IPS-NIHi7 (cell line): ENCODE results near the gene DMAC1.

ENCODE experiments used
- DNase-seq: peaks from one replicate; pipeline ENCODE4 v3.0.0; 2012; ENCODE audit warnings: mixed read lengths; ENCODE audit errors: extremely low spot score

The DMAC1 gene, protein sequence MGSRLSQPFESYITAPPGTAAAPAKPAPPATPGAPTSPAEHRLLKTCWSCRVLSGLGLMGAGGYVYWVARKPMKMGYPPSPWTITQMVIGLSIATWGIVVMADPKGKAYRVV

DNA sequence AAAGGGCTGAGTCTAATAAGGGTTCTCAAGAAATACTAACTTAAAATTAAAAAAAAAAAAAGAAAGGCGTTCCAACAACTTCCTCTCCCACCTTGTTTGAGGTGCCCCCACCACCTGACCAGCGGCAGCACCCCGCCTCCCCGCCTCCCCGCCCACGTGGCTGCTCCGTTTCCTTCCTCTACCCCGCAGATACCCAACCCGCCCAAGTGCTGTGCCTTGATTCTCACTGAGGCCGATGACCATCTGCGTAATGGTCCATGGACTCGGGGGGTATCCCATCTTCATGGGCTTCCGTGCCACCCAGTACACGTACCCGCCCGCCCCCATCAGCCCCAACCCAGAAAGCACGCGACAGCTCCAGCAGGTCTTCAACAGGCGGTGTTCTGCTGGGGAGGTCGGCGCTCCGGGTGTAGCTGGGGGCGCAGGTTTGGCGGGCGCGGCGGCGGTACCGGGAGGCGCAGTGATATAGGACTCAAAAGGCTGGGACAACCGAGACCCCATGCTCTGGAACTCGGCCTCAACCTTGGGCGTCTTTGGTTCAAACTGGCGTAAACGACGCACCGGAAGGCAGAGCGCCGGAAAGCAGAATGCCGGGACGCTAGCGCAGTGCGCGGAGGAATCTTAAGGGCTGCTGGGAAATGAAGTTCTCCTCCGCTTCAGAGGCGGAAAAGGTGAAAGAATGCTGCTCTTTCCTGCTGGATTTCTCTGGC lies at the start of gene DMAC1:
DMAC1 (minus strand) TSS at position 545 of the 710 bp plus-strand sequence; CDS start at position 501, 44 bp downstream.
- peak; percentile 89 for DNase-seq

GRCh38 chr9:7849362-7849761 lies 49.8 kb upstream of the DMAC1 start:
- no peak for DNase-seq

DNA sequence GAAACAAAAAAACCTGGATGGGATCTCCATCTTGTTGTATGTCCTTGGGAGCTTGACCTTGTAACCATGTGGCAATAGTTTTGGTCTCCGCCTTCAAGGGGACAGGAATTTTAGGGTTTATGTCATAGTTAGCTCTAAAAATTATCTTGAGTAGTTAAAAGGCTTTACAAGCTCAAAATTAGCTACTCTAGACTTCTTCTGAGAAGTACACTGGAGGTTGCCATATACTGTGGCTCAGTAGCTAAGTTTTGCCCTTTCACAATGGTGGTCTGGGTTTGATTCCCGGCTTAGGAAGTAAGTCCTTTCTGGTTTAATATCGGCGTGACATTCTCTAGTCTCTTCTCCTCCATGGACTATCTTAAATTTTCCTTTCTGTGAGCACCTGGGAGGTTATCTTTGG lies 48.9 kb upstream of the DMAC1 start:
- no peak for DNase-seq

GRCh38 chr9:7844242-7844641 lies 44.7 kb upstream of the DMAC1 start:
- DNase-seq, result peak; percentile 60

GRCh38 chr9:7841831-7842230 lies 42.3 kb upstream of the DMAC1 start:
- DNase-seq, result no peak

DNA sequence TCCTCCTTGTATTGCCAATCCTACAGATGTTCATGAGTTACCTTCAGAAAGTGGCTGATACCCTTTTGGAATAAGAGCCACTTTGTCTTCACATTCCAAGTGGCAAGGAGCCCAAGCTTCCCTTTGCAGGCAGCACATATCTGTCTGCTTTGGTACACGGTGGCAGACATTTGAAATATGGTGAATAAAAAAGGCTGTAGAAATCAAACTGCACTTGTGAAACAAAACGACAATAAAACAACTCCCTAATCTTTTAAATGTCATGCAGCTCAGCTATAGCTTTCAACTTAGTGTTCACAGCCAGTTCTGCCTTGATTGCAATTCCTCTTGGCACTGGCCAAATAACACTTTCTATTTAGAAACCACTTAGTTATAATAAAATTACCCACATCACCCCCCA lies 35.0 kb upstream of the DMAC1 start:
- no peak for DNase-seq

GRCh38 chr9:7828334-7828733 lies 28.8 kb upstream of the DMAC1 start:
- DNase-seq, result no peak

GRCh38 chr9:7827792-7828191 lies 28.2 kb upstream of the DMAC1 start:
- DNase-seq, result no peak

- no peak for DNase-seq
Measured at GRCh38 chr9:7827056-7827455, 27.5 kb upstream of the DMAC1 start.

DNA sequence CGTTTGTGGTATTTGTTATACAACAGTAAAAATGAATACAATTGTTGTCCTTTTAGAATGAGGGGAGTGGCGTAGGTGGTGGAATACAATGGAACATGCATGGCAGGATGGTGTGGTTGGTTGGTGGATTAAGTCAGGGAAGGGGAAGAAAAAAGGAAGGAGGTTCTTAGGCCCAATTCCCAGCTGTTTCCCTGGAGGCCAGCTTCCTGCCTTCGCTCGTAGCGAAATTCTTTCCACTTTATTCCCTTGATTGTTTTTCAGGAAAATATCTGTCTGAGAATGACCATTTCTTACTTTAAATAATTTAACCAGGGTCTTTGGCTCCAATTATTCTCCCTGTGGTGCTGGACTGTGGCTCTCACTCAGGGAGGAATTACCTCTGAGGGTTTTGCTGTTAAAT lies 24.1 kb upstream of the DMAC1 start:
- no peak for DNase-seq

DNA sequence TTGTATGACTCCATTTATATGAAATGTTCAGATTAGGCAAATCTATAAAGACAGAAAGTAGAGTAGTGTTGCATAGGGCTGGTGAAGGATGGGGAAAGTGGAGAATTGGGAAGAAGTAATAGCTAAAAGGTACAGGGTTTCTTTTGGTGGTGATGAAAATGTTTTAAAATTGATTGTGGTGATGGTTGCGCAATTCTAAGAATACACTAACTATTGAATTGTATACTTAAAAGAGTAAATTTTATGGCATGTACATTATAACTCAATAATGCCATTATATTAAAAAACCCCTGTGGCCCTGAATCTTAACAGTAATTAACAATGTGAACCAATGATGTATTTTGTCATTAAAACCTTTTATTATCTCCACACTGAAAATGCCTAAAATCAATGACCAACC lies 20.4 kb upstream of the DMAC1 start:
- no peak for DNase-seq

DNA sequence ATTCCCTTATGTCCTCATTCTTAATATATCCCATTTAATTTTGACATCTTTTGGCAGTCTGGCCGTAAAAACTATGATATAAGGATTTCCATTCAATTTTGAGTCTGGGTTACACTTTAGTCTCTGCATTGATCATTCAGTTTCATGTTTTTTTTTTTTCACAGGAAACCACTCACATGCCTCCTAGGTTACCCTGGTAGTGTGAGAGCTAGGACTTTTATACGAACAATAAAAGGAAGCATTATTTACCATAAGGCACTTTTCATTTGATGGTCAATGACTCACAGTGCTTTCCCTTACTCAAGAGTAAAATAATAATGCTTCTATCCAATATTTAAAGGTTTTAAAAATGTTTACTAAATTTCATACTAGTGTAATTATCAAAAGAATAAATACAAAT lies 16.4 kb upstream of the DMAC1 start:
- DNase-seq, result no peak

DNA sequence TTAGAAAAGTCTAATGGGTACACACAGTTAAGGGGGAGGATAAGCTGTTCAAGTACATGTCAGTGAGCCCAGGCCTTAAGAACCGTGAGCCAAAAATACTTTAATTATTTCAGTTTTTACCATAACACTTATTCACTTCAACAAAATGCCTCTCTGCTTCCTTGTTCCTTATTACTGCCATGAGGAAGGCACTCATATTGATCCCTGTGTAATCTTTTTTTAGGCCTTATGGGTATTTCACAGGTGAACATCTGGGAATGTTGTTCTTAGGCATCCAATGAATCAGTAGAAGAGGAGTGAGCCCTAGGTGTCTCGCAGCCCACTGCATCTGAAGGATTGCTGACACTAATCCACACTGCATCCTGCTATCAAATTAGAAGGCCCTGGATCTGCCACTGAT lies 13.5 kb upstream of the DMAC1 start:
- DNase-seq, result no peak

DNA sequence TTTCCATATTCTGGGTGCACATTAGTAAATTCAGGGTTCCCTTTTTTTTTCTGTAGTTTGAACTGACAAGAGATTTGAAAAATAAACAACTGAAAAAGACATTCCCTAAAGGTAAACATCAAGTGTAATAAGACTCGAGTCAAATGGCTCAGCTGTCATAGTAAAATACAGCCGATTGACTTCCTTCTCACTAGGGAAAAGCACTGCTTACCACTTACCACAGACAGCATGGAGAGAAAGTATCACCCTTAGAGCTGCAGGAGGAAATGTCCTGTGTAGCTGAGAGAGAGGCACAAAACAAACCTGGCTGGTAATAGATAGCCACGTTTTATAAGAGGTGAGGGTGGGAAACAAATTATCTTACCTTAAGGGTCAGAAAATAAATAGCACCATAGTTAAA lies 12.1 kb upstream of the DMAC1 start:
- no peak for DNase-seq

DNA sequence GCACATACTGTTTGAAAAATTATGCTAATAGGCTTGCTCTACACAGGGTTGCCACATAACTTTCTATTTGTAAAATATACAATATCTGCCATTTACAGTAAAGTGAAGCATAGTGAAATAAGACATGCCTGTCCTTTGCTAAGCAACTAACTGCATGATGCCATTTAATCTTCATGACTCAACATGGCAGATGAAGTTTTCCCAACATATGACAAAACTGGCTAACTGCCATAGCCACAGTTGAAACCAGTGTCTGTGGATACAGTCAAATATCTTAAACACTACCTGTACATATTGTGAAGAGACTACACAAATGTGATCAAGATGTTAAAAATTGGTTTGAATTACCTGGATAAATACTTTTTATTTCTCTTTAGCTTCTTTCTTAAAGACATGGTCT lies 3.1 kb upstream of the DMAC1 start:
- no peak for DNase-seq

- no peak for DNase-seq
Measured at GRCh38 chr9:7799944-7800285, 337 bp upstream of the DMAC1 start.

DNA sequence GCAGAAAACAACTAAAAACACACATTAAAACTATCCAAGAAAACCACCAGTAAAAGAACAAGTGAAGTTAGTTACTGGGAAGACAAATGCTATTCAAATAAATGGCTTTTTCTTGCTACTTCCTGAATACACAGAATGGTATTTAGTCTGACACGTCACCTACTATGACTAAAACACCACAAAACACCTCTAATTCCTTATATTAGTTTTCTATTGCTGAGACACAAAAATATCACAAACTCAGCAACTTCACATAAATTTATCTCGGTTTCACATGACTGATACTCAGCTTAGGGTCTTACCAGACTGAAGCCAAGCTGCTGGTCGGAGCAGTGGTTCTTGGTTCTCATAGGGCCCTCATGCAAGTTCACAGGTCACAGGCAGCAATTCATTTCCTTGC lies 5.4 kb downstream of the DMAC1 start:
- DNase-seq, result no peak

GRCh38 chr9:7791394-7791793 lies 8.2 kb downstream of the DMAC1 start:
- DNase-seq, result no peak

DNA sequence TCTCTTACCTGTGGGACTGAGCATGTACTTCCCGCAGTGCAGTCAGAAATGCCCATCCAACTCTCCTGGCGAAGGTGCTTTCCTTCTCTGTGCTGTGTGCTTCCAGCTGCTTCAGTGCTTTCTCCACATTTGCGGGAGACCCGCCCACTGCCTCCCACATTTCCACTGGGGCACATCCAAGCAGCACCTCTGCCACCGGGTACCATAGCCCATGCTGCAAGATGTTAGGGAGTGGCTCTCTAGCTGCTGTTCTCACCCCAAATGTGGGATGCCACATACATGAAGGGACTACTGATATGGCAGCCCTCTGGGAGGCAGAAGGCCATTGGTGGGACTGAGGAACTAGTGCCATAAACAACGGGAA lies 8.8 kb downstream of the DMAC1 start:
- DNase-seq, result no peak

DNA sequence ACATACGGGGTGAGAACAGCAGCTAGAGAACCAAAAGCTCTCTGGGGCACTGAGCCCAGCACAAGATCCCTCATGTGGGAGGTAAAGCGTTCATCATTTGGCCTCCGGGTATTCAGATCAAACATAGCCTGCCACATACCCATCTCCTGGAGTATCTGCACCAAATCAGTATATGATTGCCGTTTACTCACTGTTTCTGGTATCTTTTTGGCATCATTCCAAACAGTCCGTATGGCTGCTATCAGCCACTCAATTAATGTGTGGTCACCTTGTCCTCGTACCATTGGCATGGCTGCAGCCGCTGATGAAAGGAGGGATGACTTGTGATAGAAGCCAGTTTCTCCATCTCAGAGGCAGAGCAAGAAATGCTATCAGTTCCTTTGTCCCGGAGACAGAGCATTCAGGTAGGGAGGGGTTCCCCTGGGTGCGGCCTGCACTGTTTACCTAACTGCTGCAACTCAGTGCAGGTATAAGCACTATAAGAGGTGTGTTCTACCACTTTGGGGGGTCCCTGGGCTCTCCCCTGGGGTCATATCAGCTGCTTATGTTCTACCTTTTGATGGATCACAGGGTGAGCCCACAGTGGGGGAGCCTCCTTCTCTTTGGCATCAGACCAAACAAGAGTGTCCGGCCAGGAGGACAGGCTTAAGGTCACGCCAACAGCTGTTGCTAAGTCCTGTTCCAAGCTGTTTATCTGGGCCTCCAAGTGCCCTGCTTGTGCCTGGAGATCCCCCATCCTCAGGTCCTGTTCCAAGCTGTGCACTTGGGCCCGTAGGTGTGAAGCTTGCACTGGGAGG lies 9.4 kb downstream of the DMAC1 start:
- no peak for DNase-seq

DNA sequence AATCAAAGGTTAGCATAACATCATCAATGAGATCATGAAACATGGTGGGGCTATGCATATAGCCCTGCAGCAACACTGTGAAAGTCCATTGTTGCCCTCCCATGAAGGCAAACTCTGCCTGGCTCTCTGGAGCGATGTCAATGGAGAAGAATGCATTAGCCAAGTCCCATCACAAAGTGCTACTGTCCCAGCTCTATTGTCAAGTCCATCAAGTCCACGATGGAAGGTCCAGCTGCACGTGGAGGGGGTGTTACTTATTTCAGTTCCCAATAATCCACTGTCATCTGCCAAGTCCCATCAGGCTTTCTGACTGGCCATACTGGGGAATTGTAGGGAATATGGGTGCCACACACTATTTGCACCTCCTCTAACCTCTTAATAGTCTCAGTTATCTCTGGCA lies 10.8 kb downstream of the DMAC1 start:
- DNase-seq, result no peak

DNA sequence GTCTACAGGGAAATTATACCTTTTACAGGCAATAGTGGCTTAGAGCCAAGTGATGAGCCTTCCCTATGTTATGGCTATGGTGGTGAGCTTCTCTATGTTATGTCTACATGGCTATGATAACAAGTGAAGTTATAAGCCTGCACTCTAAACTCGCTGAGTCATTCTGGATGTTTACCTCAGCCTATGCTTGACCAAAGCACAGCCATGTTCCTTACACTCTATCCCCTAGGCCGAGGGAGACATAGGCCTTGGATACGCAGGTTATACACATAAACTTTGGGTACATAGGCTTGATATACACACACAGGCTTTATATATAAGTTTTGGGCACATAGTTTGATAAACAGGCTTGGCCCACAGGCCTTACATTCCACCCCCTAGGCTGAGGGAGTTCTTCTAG lies 13.8 kb downstream of the DMAC1 start:
- no peak for DNase-seq

GRCh38 chr9:7784472-7784871 lies 15.1 kb downstream of the DMAC1 start:
- DNase-seq, result no peak
